GM21737 (cell line): ENCODE results near the gene HEYL.

Source experiments
- ATAC-seq: cut with Tn5 transposase; IDR thresholded peaks from one replicate; pipeline ENCODE4 v1.9.1; 2021; ENCODE audit warnings: mild to moderate bottlenecking, moderate library complexity; ENCODE audit not compliant: unreplicated experiment

HEYL gene

DNA sequence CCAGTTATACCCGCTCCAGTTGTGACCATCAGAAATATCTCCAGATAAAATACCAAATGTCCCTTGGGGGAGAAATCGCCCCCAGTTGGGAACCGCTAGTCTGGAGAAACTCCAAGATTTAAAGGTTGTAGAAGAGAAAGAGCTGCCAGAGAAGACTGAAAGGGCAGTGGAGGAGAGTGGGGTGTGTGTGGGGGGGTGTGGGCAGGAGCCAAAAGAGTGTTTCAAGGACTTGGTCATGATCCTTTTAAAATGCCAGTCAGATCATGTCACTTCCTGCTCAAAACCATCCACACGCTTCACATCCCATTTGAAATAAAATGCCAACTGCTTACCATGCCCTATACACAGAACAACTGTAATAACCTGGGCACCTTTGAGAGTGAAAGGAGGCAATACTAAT lies 3.4 kb upstream of the HEYL start:
- no peak for ATAC-seq

DNA sequence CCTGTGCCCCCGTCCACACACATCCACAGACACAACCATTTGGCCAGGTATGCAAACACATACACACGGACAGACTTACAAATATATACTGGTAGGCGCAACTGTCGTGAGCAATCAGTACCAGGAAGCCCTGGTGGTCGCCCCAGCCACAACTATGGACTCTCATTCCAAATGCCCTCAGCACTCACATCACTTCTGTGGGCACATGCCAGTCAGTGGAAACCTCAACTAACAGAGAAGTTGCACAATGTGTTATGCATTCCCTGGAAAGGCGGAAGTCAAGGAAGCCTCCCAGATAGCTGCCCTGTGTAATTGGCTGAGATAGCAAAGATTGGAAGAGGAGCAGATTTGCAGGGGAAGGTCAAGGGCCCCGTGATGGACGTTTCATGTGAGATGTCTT lies 1.4 kb upstream of the HEYL start:
- ATAC-seq: no peak

- ATAC-seq: no peak
Measured at GRCh38 chr1:39638965-39639304, 508 bp downstream of the HEYL start.

DNA sequence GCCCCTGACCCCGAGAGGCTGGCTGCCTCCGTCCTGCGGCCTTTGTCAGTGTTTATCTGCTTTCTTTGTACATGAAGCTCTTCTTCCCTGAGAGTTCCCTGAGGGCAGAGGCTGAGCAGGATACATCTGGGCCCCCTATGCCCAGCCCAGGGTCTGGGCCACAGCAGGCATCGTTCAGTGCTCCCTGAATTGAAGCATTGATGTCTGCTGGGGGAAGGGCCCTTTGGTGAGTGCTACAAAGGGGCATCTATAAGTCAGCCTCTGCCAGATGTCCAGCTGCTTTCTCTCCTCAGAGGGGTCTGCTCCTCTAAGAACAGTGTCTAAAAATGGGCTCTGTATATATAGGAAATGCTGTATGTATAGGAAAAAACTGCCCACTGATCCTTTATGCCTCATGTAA lies 2.1 kb downstream of the HEYL start:
- no peak for ATAC-seq

DNA sequence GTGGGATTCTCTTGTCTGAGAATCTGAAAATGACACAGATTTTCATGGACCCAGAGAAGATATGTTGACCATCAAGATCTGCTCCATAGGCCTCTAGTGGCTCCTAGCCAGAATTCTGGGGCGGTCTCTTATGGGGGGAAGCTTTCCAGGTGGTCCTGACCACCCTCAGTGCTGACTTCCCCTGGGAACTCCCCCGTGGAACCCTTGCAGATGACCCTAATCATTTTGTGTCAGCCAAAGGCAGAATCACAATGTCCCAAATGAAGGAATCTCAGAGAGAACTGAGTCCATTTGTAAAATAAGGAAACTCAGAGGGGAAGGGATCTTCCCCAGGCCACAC lies 3.6 kb downstream of the HEYL start:
- no peak for ATAC-seq

- ATAC-seq: no peak
Measured at GRCh38 chr1:39635205-39635870, 4.1 kb downstream of the HEYL start.

DNA sequence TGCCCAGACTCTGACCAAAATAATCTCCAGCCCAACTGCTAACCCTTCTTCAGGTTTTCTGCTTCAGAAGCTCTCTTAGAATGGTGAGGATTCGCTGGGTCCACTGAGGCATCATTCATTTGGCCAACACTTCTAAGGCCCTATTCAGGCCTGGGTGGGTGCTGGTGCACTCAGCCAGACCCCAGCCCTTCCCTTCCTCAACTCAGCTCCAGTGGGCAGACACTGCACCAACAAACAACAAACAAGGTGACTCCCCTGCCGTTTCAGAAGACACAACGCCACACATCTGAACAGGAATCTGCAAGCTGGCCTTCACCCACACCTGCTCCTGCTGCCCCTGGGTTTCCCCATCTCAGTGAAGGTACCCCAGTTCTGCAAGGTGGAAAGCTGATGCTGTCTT lies 6.0 kb downstream of the HEYL start:
- ATAC-seq: no peak

DNA sequence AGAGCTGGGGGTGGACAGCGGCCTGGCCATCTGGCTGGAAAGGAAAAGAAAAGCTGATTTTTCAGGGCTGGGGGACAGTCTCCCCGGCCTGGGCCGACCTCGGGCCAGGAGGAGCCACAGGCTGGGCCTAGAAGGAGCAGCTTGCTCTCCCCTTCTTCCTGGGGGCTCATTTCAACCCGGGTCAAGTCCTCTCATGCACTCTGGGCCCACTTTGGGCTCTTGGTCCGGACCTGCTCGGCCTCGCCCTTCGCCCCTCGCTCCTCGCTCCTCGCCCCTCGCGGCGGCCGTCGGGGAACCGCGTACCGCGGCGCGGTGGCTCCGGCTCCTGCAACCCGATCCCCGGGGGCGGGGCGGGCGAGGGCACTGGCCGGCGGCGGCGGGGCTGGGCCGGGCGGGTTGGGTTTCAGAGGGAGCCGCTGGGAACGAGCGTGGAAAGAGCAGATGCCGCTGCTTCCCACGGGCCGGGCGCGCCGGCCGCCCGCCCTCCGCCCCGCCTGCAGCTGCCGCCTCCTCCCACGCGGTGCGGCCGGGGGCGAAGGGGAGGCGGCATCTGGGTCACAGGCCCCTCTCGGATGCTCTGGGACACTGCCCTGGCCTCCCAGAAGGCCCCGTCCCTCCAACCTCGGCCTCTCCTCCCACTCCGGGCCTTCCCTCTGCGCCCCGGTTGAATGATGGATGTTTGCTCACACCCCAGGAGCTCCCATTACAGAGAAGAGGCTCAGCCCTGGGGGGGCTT lies 6.6 kb downstream of the HEYL start:
- ATAC-seq: no peak

GRCh38 chr1:39632323-39632681 lies 7.1 kb downstream of the HEYL start:
- ATAC-seq: no peak

DNA sequence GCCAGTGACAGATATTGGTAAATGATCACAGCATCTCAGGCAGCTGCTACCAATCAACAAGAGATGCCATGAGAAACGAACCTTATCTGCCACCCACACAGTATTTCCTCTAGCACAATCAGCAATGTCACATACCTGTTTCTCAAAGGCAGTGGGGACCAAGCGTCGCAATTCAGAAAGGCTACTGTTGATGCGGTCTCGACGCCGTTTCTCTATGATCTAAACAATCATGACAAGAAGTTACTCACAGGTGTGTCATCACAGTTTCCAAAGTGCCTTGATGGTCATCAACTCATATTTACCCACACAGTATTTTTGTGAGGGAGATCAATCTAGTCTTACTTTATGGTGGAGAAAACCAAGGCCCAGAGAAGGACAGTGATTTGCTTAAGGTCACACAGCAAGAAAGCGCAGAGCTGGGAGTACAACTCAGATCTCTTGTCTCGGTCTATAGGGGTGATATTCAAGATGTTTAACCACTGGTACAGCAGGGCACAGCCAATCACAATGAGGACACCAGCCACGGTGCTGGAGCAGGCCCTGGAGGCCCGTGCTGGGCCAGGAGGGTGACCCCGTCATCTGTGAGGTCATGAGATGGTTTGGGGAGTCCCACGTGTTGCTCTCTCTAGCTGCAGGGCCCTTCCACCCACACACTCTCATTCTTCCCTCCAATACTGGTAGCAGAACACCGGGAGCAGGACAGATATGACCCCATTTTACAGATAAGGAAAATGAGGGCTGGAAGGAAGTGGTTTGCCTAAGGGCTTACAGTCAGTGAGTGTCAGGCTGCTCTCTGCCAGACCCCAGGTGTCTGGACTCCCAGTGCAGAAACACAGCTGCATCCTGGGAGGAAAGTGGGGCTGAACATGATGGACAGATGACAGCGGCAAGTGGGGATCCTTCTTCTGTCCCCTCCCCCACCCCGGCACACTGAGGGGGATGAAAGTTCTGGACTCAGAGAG lies 7.8 kb downstream of the HEYL start:
- ATAC-seq: no peak

DNA sequence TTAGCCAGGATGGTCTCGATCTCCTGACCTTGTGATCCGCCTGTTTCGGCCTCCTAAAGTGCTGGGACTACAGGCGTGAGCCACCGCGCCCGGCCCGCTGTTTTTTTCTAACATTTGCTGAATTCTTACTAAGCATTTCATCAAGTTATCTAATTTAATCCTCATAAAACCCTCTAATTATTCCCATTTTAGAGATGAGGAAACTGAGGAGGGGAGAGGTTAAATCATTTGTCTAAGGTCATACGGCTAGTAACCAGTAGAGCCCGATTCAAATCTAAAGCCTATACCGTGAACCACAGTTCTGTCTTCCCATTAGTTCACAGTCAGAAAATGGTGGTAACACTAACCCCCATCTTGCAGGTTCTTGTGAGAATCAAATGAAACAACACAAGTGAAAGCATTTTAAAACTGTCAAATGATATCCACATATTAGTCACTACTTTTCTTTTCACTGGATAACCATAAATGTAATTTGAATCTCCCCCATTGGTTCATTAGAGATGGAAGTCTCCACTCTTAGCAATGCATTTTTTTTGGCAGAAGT lies 10.6 kb downstream of the HEYL start:
- no peak for ATAC-seq

GRCh38 chr1:39626646-39627045 lies 12.8 kb downstream of the HEYL start:
- ATAC-seq: no peak

DNA sequence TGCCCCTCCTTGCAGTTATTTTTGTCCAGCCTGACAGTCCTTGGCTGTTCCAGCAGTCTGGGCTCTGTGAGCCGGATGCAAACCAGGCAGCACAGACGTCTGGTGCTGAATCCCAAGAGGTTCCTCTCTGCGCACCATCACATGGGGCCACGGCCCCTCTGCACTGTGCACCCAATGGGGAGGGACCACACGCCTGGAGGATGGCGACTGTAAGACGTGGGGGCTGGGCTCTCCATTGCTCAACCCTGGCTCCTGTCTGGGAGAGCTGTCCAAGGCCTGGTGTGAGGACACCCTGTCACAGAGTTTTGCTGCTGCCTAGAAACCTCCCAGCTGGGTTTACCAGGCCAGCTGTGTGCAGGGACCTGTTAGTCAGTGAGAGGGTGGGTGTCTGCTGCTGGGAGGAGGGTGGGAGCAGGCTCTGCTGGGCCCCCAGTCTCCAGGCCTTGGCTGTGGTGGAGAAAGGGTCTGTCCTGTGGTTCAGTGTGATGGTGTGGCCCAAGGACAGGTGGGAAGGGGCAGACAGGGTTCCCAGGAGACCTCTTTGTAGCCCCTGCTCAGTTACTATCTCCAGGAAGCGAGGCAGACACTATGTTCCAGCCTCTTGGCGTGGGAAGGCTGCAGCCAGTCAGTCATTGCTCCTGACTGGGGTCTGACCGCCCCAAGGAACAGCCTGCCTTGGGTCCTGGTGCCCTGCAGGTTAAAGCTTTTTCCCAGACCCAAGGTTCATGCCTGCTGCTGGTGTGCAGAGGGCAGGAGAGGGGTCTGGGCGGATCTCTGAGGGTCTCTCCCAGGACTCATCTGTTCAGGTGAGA lies 13.8 kb downstream of the HEYL start:
- ATAC-seq: no peak

DNA sequence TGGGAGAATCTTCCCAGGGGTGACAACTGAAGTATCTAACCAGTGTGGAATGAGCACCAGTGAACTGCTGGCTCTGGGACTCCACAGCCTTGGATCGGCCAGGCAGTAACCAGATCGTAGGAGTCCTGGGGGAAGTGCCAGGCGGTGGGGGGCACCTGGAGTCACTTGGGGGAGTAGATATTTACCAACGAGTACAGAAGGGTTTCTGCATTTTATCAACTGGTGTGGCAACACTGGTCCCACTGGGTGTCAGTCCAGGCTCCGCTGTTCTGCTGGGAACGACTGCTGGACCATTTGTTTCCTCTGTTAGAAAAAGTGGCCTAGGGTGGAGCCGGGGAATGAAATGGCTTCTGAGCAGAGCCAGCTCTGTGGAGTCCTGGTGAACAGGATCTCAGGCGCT lies 14.4 kb downstream of the HEYL start:
- ATAC-seq: no peak

GRCh38 chr1:39623053-39623452 lies 16.4 kb downstream of the HEYL start:
- ATAC-seq: no peak

DNA sequence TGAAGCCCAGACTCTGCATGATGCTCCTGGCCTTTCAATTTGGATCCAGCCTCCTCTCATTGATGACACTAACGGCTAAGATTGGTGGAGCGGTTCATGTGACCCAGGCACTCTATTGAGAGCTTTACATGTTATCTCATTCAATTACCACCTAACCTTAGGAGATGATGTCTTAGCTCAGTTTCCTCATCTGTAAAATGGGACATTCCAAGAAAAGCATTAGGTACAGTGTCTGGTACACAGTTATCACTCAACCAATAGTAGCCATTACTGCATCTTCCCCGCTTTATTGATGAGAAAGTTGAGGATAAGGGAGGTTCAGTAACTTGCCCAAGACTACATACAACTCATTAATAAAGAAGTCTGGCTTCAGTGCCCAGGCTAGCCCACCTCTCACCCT lies 17.0 kb downstream of the HEYL start:
- no peak for ATAC-seq

DNA sequence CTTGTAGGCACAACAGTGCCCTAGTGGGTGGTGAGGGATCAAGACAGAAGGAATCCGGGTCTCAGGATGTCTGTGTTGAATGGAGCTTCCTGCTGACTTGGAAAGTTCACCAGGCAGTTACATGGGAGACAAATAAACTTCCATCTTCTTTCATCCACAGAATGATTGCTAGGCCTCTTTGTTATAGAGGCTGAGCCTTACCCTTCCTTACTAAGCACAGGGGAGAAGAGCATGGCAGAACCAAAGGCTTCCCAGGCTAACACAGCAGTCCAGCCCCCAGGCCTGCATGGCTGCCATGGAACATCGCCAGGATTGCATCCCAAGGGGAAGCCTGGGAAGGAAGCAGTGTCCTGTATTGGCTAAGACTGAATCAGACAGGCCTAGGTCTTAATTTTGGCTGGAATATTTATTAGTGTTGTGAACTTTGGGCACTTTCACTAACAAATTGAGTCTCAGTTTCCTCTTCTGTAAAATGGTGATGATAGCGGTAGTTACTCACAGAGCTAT lies 18.7 kb downstream of the HEYL start:
- no peak for ATAC-seq

DNA sequence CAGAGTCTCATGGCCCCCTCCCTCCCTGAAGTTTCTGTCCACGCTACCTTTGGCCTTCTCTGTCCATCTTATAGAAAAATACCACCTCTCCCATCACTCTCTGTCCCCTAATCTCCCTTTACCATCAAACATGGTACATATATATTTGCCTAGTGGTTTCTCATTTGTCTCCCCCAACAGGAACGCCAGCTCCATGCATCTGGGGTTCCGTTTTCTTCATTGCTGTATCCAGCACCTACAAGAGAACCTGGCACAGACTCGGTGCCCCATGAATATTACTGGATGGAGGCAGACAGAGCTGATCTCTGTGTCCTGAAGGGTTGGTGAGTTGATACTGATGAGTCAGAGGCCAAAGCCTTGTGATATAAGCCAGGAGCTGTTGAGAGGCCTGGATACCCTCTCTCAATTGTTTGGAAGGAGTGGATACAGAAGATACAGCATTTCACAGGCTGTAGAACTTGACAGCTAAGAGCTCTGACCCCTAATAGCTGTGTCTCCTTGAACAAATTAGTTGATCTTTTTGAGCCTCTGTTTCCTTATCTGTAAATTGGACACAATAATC lies 21.9 kb downstream of the HEYL start:
- ATAC-seq: no peak

DNA sequence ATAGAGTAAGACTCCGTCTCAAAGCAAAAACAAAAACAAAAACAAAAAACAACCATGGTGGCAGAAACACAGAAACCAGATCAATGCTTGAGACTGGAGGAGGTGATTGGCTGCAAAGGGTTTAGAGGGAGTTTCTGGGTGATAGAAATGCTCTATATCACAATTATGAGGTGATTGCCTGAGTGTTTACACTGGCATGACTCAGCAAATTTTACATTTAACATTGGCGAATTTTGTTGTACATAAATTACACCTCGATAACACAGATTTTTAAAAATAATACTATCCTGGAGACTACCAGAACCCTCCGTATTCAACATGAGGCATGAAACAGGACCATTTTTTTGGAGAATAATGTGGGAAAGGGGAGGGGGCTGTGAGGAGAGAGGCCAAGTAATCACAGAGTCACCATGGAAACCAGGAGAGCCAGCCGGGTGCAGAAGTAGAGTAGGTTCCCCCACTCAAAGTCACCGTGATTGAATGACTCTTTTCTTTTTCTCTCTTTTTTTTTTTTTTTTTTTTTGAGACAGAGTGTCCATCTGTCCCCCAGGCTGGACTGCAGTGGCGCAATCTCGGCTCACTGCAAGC lies 24.3 kb downstream of the HEYL start:
- ATAC-seq: no peak

DNA sequence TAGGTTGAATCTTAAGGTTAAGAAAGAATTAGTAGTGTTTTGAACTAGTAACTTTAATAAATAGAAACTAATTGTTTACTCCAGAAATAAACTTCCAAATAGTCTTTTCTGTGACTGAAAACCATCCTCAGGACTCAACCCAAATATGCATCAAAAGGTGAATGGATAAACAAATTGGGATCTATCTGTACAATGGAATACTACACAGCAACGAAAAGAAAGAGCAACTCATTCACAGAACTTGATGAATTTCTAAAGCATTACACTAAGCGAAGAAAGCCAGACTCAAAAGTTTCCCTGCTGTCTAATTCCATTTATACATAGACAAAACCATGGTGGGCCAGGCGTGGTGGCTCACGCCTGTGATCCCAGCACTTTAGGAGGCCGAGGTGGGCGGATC lies 25.0 kb downstream of the HEYL start:
- ATAC-seq: no peak
